ENCODE data around the gene ATOH8. TPM values are rescaled to one million over a fixed set of nuclear protein-coding genes. Genes with fewer than 3 reads are reported as not detected.

Gene ATOH8
- total and polyA plus RNA-seq, 2 donors (not counting 3 experiments of a cell fraction or from before 2014, with no cell fraction given) = 10.3 to 12.8 TPM

DNA sequence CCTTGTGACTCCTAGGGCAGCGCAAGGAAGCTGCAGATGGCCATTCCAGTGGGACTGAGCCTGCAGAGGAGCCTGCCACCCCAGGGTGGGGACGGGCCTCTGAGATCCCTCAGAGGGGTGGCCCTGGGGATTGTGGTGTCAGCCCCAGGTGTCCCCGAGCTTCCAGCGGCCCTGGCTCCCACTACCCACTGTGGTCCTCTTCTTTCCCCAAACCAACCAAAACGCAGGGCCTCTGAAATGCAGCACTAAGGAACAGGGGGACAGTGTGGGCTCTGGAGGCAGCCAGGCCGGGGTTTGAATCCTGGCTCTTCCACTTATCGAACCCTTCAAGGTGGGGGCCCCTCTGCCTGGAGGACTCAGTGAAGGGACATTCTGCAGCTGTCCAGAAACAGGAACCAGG lies 32.7 kb downstream of the ATOH8 start:
- ChIA-PET CTCF (no interaction called here), POLR2A (no interaction called here)
- Histone ChIP-seq H3K79me2 (ENCODE audit: control insufficient read depth, insufficient read depth, low read length) (no peaks in the 10 kb centered on the region), H3K9me1 (replicated peaks; ENCODE audit: control insufficient read depth, extremely low read depth, insufficient read depth, low read length) (no peaks in the 10 kb centered on the region), H3K27me3 (ENCODE audit: control insufficient read depth in 2 of 2, insufficient read depth in 2 of 2, low read length in 2 of 2) (no peaks in the 10 kb centered on the region), H3K4me3 (replicated peaks in 1 of 3; ENCODE audit: insufficient read depth in 1 of 3, low read depth in 1 of 3, low read length in 3 of 3) (no peak overlapping the region), H3K4me2 (ENCODE audit: insufficient read depth, low read length) (no peak overlapping the region), H3K9ac (replicated peaks; ENCODE audit: extremely low read depth, insufficient read depth, low read length) (no peak overlapping the region), H2AFZ (ENCODE audit: low read depth, low read length) (no peak overlapping the region), H3K4me1 (ENCODE audit: control insufficient read depth, extremely low read depth, insufficient read depth, low read length) (no peaks in the 10 kb centered on the region), H4K20me1 (replicated peaks; ENCODE audit: control insufficient read depth, extremely low read depth, insufficient read depth, low read length) (no peaks in the 10 kb centered on the region), H3K27ac (ENCODE audit: insufficient read depth, low read depth, low read length) (no peak overlapping the region), H3K36me3 (ENCODE audit: control insufficient read depth in 2 of 2, extremely low read depth in 1 of 2, insufficient read depth in 2 of 2, low read length in 2 of 2) (peaks cover 0 to 3% of the 10 kb centered on the region in 2 experiments), H3K9me3 (replicated peaks; ENCODE audit: control insufficient read depth, insufficient read depth, low read length) (no peaks in the 10 kb centered on the region)
- FAIRE-seq = no peak
- intact Hi-C loops (cut with micrococcal nuclease) (no loop called here), dilution Hi-C loops (cut with MboI; ENCODE audit: extremely low pct_ligation_motif_present, low sequenced_read_pairs) (no loop called here)
- no peak for DNase-seq (ENCODE audit: low read depth, low spot score)
- TF ChIP-seq, protein P1, sequence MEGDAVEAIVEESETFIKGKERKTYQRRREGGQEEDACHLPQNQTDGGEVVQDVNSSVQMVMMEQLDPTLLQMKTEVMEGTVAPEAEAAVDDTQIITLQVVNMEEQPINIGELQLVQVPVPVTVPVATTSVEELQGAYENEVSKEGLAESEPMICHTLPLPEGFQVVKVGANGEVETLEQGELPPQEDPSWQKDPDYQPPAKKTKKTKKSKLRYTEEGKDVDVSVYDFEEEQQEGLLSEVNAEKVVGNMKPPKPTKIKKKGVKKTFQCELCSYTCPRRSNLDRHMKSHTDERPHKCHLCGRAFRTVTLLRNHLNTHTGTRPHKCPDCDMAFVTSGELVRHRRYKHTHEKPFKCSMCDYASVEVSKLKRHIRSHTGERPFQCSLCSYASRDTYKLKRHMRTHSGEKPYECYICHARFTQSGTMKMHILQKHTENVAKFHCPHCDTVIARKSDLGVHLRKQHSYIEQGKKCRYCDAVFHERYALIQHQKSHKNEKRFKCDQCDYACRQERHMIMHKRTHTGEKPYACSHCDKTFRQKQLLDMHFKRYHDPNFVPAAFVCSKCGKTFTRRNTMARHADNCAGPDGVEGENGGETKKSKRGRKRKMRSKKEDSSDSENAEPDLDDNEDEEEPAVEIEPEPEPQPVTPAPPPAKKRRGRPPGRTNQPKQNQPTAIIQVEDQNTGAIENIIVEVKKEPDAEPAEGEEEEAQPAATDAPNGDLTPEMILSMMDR (IDR thresholded peaks at IDR 0.05; ENCODE audit: extremely low read depth in 1 of 2, insufficient read depth in 1 of 2, low read depth in 1 of 2, low read length in 2 of 2) = no peak
- TF ChIP-seq GATA2 (IDR thresholded peaks at IDR 0.05; ENCODE audit: insufficient read depth, insufficient read length, low read depth, low read length) (no peak), POLR2A (IDR thresholded peaks at IDR 0.05; ENCODE audit: low read depth, low read length) (no peak), EZH2 (IDR thresholded peaks at IDR 0.05; ENCODE audit: borderline replicate concordance, low read depth, low read length, severe bottlenecking) (no peak), FOS (IDR thresholded peaks at IDR 0.05; ENCODE audit: borderline replicate concordance, insufficient read depth, low read length) (no peak)
- BruUV-seq (replicated peaks) = no TSS peak

DNA sequence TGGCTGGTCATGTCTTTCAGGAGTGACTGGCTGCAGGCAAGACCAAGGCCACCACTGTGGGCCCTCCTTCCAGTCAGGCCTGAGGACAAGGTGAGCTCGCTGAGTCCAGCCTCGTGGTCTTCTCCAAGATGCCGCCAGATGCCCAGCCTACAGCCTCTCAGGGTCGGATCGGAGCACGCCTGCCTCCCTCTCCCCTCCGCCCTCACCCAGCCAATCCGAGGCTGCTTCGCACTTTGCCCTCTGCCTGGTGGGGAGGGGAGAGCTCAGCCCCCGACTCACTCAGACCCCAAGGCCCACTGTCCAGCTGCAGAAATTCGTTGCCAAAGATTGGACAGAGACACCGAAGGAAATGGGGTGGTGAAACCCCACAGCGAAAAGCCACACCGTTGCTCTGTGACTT lies 33.1 kb downstream of the ATOH8 start:
- dilution Hi-C loops (cut with MboI; ENCODE audit: extremely low pct_ligation_motif_present, low sequenced_read_pairs) (no loop called here), intact Hi-C loops (cut with micrococcal nuclease) (no loop called here)
- H3K4me2 ChIP-seq (ENCODE audit: insufficient read depth, low read length) = no peak overlapping the region
- ChIA-PET CTCF (no interaction called here), POLR2A (no interaction called here)
- no peaks in the 10 kb centered on the region for H3K27me3 ChIP-seq (ENCODE audit: control insufficient read depth in 2 of 2, insufficient read depth in 2 of 2, low read length in 2 of 2)
- no peak for FAIRE-seq
- no peak overlapping the region for H2AFZ ChIP-seq (ENCODE audit: low read depth, low read length)
- no peak overlapping the region for H3K9ac ChIP-seq (replicated peaks; ENCODE audit: extremely low read depth, insufficient read depth, low read length)
- no TSS peak for BruUV-seq (replicated peaks)
- no peaks in the 10 kb centered on the region for H3K9me3 ChIP-seq (replicated peaks; ENCODE audit: control insufficient read depth, insufficient read depth, low read length)
- H3K79me2 ChIP-seq (ENCODE audit: control insufficient read depth, insufficient read depth, low read length) = no peaks in the 10 kb centered on the region
- peaks cover 0 to 3% of the 10 kb centered on the region in 2 experiments for H3K36me3 ChIP-seq (ENCODE audit: control insufficient read depth in 2 of 2, extremely low read depth in 1 of 2, insufficient read depth in 2 of 2, low read length in 2 of 2)
- no peak overlapping the region for H3K27ac ChIP-seq (ENCODE audit: insufficient read depth, low read depth, low read length)
- H4K20me1 ChIP-seq (replicated peaks; ENCODE audit: control insufficient read depth, extremely low read depth, insufficient read depth, low read length) = no peaks in the 10 kb centered on the region
- no peak for DNase-seq (ENCODE audit: low read depth, low spot score)
- H3K9me1 ChIP-seq (replicated peaks; ENCODE audit: control insufficient read depth, extremely low read depth, insufficient read depth, low read length) = no peaks in the 10 kb centered on the region
- TF ChIP-seq POLR2A (IDR thresholded peaks at IDR 0.05; ENCODE audit: low read depth, low read length) = no peak
- TF ChIP-seq JUN (IDR thresholded peaks at IDR 0.05; ENCODE audit: borderline replicate concordance, insufficient read depth, insufficient read length, low read depth) = no peak
- TF ChIP-seq, protein P1 (IDR thresholded peaks at IDR 0.05; ENCODE audit: extremely low read depth in 1 of 2, insufficient read depth in 1 of 2, low read depth in 1 of 2, low read length in 2 of 2) = no peak
- no peak for TF ChIP-seq EZH2 (IDR thresholded peaks at IDR 0.05; ENCODE audit: borderline replicate concordance, low read depth, low read length, severe bottlenecking)
- no peak for TF ChIP-seq MYC (IDR thresholded peaks at IDR 0.05; ENCODE audit: low read depth, low read length)
- peaks cover under 1% of the 10 kb centered on the region for H3K4me1 ChIP-seq (ENCODE audit: control insufficient read depth, extremely low read depth, insufficient read depth, low read length)
- no peak overlapping the region for H3K4me3 ChIP-seq (replicated peaks in 1 of 3; ENCODE audit: insufficient read depth in 1 of 3, low read depth in 1 of 3, low read length in 3 of 3)

Measured in endothelial cell of umbilical vein (primary cell).